HG03095 (cell line): ENCODE measurements around the gene PARP2.
"Not testable (repeated sequence)": the region's sequence is repeated elsewhere in the genome, so short reads cannot be mapped to it uniquely, and the experiment has no call there.

Experiments used
- ATAC-seq: cut with Tn5 transposase; IDR thresholded peaks from one replicate; pipeline ENCODE4 v1.9.1; 2021; ENCODE audit warnings: moderate library complexity; ENCODE audit not compliant: unreplicated experiment

PARP2 gene

DNA sequence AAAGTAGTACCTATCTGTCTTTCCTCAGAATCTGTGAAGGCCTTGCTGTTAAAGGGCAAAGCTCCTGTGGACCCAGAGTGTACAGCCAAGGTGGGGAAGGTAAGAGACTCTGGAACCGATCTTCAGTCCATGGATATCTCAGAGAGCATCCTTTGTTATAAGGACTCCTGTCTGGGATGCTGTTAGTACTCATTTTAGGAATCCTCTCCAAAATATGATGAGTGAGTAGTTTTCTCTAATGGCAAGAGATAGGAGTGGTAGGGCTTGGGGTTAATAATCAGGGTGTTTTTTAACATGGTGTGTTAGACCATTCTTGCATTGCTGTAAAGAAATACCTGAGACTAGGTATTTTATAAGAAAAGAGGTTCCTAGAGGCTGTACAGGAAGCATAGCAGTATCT, 1.9 kb downstream of the PARP2 start:
- no peak for ATAC-seq

DNA sequence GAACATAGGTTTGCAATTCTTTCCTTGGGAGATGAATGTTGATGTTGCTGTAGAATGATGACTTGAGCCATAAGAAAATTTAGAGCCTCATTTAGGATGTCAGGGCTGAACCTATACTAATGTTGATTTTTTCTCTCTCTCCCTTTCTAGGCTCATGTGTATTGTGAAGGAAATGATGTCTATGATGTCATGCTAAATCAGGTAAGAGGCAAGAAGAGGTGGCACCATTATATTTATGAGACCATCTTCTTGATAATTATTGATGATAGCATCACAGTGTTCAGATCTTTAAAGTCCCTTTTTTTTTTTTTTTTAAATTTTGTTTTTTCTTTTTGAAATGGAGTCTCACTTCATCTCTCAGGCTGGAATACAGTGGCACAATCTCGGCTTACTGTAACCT, 3.3 kb downstream of the PARP2 start:
- no peak for ATAC-seq

DNA sequence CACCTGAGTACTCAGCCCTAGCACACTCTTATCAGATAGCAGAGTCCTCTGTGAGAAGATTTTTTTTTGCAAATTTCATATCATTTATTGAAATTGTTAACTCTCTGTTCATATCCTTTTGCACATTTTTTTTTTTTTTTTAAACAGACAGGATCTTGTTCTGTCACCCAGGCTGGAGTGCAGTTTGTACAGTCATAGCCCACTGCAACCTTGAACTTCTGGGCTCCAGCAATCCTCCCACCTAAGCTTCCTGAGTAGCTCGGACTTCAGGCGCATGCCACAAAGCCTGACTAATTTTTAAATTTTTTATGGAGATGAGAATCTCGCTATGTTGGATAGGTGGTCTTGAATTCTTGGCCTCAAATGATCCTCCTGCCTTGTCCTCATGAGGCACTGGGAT, 4.3 kb downstream of the PARP2 start:
- ATAC-seq: no peak

DNA sequence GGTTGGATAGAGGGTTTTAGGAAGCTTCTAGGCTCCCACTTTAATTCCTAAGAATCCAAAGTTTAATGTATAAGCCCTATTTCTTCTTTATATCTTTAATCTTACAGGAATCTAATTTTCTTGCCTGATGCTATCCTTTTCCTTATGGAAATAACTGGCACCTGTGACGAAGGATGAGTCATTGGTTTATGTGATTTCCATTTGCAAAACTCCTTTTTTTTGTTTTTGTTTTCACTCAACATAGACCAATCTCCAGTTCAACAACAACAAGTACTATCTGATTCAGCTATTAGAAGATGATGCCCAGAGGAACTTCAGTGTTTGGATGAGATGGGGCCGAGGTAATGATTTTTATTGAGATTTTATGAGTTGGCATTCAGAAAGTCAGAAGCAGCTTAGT, 6.8 kb downstream of the PARP2 start:
- ATAC-seq: no peak

- ATAC-seq: no peak
These were observed 7.4 kb downstream of the PARP2 start for GRCh38 chr14:20350860-20351259.

- ATAC-seq: no peak
These were observed 13.0 kb downstream of the PARP2 start for GRCh38 chr14:20356422-20356821.

- not testable (repeated sequence) for ATAC-seq
These were observed 15.0 kb downstream of the PARP2 start for GRCh38 chr14:20358474-20358873.

GRCh38 chr14:20365928-20366327, 22.5 kb downstream of the PARP2 start:
- no peak for ATAC-seq

GRCh38 chr14:20372796-20373195, 29.4 kb downstream of the PARP2 start:
- ATAC-seq: no peak

GRCh38 chr14:20375471-20375870, 32.0 kb downstream of the PARP2 start:
- no peak for ATAC-seq

DNA sequence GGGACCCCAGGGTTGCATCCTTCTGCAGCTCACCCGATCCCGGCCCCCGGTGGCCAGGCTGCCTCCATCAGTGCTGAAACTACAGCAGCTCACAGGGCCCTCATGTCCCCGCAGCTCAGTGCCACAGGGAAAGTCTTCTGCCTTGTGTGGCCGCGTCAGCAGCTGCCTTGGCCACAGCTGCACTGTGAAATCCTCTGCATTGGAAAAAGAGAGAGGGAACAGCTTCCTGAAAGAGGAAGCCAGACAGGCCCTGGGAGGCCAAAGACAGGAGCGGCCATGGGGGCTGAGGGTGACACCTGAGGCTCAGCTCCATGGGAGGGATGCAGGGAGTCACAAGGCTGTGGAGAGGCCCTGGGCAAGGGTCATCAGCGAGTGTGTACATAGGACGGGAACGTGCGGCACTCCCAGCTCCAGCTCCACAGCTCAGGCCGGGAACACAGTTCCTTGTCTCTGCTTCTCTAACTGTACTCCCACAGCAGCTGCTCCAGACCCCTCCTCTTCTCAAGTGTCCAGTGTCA, 32.7 kb downstream of the PARP2 start:
- ATAC-seq: no peak

GRCh38 chr14:20377171-20377570, 33.7 kb downstream of the PARP2 start:
- no peak for ATAC-seq

DNA sequence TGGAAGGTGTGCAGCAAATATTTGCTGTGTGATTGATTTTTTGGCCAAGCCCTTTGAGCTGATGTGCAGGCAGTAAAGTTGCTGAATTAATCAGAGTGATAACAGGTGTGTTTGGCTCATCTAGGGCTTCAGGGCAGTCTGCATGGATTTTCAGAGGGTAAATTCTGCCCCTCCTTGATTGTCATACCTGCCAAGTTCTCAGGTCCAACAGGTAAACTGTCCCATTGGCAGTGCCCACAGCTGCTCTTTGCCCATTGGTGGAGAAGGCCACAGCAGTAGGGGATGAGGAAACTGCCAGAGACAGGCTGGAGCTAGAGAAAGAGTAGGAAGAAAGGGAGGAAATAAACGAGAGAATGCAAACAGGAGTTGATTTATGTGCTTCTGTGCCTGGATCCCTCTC, 36.3 kb downstream of the PARP2 start:
- ATAC-seq: no peak

DNA sequence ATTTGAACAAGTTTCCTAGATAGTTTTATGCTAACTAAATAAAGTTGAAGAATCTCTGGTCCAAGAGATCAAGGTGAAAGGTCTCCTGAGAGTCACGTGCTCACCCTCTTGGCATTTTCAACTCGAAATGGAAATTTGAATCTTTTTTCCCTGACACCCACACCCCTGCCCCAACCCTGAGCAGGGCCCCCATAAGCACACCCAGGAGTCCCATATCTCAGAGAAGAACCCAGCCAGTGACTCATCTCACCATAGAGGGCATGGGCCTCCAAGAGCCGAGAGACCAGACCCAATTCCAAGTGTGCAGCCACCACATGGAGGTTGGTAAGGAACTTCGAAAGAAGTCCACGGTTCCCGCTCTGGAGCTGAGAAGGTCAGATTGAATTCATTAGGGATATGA, 37.2 kb downstream of the PARP2 start:
- ATAC-seq: no peak

DNA sequence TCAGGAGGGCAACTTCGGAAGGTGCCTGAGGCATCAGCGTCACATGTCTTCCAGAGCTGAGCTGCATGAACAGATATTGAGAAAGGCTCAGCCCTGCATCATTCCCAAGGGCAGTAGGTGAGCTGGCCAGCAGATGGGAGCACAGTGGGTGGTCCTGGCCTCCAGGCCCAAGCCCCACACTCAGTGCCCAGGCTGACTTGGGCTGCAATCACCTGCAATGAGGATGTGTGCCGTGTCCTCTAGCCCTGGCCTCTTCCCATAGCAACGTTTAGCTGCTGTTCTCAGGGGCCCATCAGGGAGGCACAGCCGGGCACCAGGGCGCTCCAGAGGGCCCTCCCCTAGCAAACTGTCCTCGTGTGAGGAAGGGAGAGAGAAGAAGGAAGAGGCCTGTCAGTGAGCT, 37.9 kb downstream of the PARP2 start:
- no peak for ATAC-seq

GRCh38 chr14:20382526-20382925, 39.1 kb downstream of the PARP2 start:
- ATAC-seq: no peak

- ATAC-seq: no peak
These were observed 39.6 kb downstream of the PARP2 start for GRCh38 chr14:20383032-20383431.

GRCh38 chr14:20383636-20384035, 40.2 kb downstream of the PARP2 start:
- ATAC-seq: no peak

DNA sequence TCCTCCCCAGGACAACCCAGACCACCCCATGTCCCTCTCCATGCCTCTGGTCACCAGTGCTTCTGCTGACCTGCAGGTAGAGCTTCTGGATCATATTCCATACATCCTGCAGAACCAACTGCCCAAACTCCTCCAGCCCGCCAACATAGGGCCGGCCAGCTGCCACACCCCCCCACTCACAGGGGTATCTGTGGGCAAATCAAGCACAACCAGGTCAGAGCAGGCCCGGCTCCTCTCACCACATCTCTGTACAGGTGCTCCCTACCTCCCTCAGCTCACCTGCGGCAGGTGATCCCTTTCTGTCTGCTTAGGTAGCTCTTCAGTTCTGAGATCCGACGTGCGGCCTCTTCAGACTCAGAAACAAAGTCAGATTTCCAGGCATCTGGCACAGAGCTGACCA, 40.9 kb downstream of the PARP2 start:
- ATAC-seq: no peak

DNA sequence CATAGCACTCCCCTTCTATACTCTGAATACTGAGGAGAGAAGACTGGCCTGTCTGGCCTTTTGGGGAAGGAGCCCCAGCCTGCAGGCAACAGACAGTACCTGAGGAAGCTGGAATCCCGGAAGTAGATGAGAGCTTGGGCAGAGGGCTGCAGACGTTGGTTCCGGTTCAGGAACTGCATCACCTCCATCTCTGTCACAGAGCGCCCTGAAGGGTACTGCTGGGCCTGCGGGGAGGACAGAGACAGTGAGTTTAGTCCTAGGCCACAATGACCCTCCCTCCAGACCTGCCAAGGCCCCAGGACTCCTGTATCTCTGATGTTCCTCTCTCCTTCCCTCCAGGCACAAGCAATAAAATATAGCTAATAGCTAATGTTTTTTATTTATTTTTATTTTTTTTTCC, 41.5 kb downstream of the PARP2 start:
- ATAC-seq: no peak

DNA sequence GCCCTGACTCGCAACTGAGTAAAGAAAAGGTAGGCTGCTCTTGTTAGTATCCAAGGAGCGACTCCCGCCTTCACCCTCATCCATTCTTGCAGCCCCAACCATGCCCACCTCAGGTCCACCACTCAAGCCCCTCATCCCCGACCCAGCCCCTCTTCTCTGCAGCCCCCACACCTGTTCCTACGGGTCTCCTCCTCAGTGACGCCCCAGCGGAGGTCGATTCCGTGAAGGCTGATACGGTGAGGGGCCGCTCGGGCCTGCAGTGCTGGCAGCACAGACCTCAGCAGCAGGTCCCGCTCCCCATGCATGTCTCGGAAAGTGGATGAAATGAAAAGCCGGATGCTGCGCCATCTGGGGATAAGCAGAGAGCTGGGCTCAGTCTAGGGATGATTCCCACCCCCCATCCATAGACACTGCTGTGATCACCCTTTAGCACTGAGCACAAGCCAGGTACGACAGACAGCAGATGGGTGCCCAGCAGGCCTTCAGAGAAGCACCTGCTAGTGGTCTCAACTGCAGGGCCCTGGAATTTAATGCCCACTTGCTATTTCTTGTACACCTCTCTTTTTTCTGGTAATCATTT, 42.9 kb downstream of the PARP2 start:
- ATAC-seq: no peak

- ATAC-seq: no peak
These were observed 44.1 kb downstream of the PARP2 start for GRCh38 chr14:20387576-20387975.

GRCh38 chr14:20388159-20388558, 44.7 kb downstream of the PARP2 start:
- ATAC-seq: no peak
